Ecto neural progenitor cell (in vitro differentiated cells): ENCODE data around the gene TPX2.
"Not testable (repeated sequence)": the region's sequence is repeated elsewhere in the genome, so short reads cannot be mapped to it uniquely, and the experiment has no call there.

ENCODE experiments used
- DNase-seq: peaks from one replicate; pipeline ENCODE4 v3.0.0-alpha.2; 2018; ENCODE audit warnings: low spot score

Gene TPX2

DNA sequence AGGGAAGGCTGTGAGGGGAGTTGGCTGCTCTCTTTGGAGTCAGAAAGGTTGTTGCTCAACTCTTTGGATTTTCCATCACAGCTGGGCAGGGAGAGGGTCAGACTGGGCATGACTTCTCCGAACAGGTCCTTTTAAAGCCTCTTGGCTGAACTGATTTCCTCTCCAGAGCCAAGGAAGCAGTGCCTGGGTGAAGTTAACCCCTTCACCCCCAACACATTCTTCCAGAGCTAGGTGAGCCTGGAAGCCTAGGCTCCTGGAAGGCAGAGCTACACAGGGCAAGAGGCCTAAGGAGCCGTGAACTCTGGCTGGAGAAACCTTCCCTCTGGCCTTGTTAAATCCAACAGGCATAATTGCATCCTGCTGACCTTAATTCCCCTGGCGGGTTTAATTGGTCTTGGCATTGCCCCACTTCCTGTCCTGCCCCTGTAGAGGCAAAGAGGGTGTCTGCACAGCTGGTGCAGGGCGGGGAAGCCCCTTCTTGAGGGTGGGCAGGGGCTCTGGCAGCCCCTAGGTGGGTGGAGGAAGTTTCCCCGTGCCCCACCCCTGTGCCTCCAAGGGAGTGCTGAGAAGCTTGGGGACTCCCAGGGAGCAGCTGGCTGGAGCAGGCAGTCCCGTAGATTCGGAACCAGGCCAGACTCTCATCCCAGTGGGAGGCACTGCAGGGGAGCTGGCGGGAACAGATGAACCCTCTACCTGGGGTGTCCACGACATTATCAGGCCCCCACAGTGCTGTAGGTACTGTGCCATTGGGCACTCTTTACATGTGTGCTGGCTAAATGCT is 76.5 kb downstream of the TPX2 start:
- no peak for DNase-seq

DNA sequence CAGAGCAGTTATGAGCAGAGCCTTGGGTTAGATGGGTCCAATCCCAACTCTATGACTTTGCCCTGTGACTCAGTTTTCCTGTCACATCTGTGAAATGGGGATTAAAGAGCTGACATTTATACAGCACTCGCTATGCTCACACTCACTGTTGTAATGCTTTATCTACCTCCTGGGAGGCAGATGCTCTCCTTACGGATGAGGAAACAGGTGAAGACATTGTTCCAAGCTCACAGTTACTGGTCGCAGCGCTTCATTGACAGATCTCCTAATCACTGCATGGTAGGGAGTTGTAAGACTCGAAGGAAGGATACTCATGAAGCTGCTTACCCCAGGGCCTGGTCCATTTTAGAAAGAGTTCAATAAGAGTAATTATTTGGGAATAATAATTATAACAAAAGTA is 77.1 kb downstream of the TPX2 start:
- no peak for DNase-seq

DNA sequence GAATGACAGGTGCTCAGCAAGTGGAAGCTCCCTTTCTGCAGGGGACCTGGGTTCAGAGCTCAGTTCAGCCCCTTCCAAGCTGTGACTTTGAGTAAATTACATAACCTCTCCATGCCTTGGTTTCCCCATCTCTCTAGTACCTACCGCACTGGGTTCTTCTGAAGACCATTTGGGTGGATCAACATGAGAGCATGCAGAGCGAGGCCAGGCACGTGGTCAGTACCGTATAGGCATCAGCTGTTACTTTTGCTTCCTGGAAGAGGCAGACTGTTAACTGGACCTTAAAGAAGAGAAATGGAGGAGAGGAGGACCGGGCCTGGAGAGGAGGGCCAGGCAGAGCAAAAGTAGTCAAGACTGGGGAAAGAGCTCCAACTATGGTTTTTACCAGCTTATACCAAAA is 78.4 kb downstream of the TPX2 start:
- no peak for DNase-seq

DNA sequence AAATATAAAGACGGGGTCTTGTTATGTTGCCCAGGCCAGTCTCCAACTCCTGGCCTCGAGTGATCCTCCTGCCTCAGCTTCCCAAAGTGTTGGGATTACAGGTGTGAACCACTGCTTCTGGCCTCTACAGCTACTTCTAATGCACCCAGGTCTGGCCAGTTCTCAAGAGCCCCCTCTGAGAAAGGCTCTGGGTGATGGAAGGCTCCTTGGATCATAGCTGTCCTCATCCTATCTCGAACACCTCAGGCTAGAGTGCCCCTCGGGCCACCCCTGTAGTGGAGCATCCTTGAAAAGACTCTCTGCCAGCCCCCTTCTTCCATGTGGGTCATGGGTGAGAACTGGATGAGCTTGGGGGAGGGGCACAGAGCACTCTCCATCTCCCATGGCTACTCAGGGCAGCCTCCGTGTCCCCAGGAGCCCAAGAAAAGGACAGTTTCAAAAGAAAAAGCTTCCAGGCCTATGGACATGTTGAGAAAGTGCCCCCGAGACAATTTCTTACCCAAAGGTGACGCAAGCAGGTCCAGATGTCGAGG is 79.4 kb downstream of the TPX2 start:
- DNase-seq, result no peak

DNA sequence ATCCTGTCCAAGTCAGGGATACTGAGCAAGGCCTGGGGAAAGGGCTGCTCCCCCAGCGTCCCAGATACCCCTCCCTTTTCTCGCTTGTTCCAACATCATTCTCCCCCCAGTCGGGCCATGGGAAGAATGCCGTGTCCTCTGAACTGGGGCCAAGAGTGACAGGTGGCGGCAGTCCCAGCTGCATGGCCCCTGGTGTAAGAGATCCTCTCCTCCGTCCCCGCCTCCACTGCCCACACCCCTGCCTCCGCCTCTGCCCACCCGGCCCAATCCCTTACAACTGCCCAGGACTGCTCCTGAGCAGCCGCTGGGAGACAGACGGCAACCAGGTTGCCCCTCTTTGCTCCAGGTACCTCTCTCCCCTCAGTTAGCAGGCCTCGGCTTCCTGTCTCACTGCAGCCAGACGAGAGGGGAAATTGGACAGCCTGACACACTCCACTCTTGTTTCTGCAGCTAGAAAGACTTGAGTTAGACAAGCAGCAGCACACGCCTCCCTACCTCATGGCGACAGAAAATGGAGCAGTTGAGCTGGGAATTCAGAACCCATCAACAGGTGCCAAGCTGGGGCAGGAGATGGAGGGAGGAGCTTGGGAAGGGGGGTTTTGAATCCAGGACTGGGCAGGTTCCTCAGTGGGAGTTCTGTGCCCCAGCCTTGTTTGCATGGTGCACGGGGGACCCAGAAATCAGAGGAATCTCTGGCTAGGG is 80.1 kb downstream of the TPX2 start, which contains the start of gene MYLK2:
Gene MYLK2 (plus strand): TSS at position 274 of the 702 bp plus-strand sequence. CDS start 225 bp downstream, at position 499.
- DNase-seq, result peak; percentile 45

DNA sequence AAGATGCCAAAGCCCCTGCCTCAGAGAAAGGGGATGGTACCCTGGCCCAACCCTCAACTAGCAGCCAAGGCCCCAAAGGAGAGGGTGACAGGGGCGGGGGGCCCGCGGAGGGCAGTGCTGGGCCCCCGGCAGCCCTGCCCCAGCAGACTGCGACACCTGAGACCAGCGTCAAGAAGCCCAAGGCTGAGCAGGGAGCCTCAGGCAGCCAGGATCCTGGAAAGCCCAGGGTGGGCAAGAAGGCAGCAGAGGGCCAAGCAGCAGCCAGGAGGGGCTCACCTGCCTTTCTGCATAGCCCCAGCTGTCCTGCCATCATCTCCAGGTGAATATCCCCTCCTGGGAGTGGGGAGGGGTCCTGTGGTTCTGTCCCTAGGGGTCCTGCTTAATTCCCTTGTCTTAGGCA is 81.1 kb downstream of the TPX2 start:
- peak; percentile 42 for DNase-seq

DNA sequence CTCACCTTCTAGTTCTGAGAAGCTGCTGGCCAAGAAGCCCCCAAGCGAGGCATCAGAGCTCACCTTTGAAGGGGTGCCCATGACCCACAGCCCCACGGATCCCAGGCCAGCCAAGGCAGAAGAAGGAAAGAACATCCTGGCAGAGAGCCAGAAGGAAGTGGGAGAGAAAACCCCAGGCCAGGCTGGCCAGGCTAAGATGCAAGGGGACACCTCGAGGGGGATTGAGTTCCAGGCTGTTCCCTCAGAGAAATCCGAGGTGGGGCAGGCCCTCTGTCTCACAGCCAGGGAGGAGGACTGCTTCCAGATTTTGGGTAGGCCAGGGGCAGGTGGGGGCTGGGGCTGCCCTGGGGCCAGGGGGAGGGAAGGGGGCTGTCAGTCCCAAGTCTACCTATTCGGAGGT is 82.3 kb downstream of the TPX2 start:
- DNase-seq, result no peak

DNA sequence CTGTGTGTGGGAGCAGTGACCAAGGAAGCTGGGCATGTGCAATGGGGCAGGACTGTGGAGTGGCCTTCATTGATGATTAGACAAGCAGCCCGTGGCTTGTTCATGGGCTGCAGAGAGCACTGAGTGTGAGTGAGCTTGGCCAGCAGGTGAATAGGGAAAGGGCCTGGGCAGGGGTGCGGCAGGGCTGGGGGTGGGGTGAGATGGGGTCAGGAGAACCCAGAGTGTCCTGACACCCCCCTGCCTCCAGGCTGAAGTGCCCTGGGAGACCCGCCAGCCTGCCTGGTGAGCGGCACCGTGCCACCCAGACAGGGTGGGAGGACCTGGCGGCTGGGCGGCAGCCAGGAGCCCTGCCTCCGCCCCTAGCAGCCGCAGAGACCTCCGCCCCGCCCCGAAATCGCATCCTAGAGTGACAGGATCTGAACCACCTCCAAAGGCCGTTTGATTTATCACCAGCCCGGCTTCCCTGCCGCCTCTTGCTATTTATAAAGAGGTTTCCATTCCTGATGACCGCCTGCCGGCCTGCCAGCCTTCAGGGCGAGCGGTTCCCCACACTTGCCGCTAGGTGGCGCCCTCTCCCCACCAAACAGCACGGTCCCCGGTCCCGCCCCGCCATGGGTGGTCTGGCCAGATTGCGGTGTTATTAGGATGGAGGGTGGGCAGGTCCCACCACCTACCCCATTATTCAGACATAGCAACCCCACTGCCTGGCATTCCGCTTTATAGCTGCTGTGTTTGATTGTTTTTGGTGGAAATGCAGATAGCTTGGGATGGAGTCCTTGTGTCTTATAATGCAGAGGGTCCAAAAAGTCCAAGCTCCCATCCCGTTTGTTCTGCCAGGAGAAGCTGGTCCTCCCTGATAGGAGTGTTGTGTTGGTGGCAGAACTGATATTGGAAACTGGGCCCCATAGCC is 83.6 kb downstream of the TPX2 start:
- peak; percentile 94 for DNase-seq

DNA sequence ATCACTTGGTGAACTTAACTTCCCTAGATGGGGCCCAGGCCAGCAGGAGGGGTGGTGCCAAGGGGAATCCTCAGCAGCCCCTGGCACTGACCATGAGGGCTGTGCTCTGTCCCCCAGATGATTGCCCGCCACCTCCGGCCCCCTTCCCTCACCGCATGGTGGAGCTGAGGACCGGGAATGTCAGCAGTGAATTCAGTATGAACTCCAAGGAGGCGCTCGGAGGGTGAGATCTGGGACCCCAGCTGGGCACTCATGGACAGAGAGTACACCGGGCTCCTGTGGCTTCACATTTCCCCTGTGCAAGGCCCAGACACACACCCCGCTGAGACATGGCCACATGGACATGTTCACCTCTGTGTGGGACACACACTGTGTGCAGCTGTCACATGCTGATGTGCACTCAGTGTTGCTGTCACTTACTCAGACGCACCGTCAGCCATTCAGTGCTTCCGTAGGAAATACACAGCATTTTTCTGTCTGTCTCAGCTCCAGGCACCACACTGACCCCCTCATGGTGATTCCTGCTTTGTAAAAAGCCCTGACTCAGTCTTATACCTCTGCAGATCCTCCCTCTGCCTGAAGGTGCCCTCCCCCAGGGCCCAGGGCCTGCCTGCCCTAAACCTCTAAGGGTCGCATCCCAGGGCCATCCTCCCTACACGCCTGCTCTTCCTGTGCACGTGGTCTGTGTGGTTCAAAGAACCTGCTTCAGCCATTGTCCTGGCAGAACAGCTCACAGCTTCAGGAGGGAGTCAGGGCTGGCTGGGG is 84.5 kb downstream of the TPX2 start:
- DNase-seq, result no peak

DNA sequence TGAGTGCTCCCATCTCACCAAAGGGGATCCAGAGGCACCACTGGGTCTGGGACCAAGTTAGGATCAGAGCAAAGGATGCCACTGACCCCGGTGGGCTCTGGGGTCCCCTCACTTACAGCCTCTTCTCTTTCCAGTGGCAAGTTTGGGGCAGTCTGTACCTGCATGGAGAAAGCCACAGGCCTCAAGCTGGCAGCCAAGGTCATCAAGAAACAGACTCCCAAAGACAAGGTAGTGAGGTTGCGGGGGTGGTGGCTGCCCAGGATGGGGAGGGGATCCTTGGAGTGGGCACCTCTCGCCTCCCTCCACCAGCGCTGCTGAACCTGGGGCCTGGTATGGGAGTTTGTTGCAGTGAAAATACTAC is 85.0 kb downstream of the TPX2 start:
- no peak for DNase-seq

DNA sequence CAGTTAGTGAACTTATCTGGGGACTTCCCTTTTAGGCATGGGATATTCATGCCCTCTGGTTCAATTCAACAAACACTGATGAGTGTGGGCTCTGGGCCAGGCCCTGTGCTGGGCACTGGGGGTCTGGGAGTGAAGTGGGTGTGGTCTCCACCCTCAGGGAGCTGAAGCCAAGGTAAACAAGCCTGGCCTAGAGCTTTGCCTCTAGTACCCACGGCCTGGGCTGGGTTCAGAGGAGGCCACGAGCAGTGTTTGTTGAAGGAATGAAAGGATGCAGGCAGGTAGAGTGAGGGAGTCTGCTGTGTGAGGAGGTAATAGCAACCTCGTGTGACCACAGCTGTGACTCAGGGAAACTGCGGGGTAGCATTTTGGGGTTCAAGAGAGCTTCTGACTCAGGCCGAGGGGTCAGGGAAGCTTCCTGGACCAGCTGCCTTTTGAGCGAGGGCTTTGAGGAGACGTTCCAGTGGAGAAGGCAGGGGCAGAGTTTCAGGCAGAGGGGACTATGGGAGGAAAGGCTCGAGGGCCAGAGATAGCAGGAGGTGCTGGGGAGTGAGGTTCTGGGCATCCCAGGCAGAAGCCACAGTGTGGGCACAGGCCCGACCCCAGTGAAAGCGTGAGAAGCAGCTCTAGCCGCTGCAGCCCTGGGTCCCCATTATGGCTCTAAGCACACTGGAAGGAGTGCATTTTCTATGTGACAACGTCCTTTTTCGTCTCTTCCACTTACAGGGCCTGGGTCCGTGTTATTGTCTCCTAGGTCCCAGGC is 85.6 kb downstream of the TPX2 start:
- no peak for DNase-seq

DNA sequence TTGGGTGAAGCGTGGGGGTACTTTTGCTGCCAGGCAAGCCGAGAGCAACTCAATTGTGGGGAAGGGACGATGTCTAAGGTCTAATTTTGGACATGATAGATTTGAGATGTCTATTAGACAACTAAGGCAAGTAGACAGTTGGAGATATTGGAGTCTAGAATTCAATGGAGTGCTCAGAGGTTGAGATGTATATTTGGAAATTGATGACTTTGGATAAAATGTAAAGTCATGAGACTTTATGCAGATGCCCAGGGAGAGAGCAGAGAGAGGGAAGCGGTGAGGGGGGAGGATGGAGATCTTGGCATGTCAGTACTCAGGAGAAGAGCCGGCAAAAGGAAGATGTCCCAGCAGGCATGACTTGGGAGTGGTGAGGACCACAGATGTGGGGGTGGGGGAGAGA is 87.0 kb downstream of the TPX2 start:
- no peak for DNase-seq

DNA sequence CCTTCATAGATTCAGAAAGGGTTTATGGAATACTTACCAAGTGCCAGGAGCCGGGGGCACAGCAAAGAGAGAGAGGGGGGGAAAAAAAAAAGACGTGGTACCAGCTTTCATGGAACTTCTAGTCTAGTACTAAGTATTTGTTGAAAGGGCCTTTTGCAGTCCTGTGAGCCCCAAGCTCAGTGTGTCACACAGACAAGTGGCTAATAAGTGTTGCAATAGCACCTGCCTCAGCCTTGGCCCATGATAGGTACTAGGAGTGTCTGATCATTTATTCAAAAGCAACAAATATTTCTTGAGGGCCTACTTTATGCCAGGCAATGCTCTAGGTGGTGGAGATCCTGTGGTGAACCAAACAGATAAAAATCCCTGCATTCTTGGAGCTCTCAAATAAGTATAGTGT is 88.0 kb downstream of the TPX2 start:
- no peak for DNase-seq

DNA sequence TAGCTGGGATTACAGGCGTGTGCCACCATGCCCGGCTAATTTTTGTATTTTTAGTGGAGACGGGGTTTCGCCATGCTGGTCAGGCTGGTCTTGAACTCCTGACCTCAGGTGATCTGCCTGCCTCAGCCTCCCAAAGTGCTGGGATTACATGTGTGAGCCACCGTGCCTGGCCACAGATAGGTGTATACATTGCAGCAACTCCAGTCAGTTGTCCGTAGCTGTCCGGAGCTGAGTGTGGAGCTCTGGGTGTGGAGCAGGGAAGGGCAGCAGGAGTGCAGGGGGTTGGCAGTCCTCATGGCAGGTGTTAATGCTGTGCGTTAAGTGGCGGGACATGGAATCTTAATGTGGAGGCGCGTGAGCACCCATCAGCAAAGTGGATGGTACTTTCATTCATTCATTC is 88.9 kb downstream of the TPX2 start:
- DNase-seq, result not testable (repeated sequence)

DNA sequence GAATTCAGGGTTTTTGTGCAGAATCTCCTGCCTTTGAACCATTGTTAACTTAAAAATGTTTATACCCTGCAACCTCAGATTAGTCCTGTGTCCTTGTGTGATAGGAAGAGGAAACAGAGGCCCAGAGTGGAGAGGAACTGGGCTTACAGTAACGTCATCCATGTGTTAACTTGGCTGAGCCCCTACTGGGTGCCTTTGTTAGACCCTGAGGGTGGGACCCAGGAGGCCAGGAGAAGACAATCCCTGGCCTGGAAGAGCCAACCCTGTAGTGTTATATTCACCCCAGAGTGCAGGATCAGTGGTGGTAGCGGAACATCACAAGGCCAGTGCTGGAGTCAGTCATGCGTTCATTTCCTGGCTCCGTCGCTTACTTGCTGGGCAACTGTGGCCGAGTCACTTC is 90.6 kb downstream of the TPX2 start:
- DNase-seq, result no peak

DNA sequence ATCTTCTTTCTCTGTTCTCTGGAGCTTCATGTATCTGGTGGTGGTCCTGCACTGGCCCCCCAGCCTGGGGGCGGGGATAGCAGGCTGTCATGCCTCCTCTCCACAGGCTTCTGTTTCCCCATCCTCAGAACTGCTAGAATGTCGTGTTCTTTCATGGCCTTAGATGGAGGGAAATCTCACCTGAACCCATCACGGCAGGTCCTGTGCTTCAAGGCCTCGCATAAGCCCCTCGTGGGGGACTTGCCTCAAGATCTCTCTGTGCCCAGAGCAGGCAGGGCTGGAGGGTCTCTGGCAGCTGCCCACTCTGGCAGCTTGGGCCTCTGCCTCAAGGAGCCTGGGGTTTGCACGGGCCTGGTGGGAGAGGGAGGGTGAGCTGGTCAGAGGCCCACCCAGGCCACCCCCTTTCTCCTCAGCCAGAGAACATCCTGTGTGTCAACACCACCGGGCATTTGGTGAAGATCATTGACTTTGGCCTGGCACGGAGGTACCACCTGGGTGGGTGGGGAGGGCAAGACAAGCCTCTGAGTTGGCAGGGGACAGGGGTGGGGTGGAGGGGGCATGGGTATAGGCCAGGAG is 91.4 kb downstream of the TPX2 start:
- no peak for DNase-seq

DNA sequence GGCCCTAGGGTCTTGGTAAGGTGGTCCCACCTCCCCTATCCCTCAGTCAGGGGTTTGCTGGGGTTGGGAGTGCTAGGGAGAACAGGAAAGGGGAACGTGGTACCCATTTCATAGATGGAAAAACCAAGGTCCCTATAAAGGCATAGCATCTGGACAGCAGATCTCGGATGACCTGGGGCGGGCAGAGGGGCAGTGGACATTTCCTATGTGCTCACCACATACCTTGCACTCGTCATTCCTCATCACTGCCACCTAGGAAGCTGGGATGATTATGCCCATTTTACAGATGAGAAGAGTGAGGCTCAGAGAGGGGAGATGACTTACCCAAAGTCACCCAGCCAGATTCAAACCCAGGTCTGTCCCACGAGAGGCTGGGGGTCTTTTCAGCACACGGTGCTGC is 92.1 kb downstream of the TPX2 start:
- no peak for DNase-seq

DNA sequence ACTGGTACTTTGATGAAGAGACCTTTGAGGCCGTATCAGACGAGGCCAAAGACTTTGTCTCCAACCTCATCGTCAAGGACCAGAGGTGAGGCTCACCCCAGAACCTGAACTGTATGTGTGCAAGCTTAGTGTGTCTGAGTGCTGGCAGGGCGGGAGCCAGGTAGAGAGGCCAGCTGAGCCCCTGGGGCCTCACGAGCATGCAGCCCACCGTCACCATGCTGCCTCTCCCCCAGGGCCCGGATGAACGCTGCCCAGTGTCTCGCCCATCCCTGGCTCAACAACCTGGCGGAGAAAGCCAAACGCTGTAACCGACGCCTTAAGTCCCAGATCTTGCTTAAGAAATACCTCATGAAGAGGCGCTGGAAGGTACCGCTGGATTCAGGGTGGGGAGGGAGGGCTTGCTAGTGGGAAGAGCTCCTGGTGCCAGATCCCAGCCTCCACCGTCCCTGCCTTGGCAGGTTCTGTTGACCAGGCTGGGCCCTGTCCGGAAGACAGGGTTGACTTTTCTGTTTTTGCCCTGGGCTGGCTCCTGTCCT is 92.7 kb downstream of the TPX2 start:
- no peak for DNase-seq

DNA sequence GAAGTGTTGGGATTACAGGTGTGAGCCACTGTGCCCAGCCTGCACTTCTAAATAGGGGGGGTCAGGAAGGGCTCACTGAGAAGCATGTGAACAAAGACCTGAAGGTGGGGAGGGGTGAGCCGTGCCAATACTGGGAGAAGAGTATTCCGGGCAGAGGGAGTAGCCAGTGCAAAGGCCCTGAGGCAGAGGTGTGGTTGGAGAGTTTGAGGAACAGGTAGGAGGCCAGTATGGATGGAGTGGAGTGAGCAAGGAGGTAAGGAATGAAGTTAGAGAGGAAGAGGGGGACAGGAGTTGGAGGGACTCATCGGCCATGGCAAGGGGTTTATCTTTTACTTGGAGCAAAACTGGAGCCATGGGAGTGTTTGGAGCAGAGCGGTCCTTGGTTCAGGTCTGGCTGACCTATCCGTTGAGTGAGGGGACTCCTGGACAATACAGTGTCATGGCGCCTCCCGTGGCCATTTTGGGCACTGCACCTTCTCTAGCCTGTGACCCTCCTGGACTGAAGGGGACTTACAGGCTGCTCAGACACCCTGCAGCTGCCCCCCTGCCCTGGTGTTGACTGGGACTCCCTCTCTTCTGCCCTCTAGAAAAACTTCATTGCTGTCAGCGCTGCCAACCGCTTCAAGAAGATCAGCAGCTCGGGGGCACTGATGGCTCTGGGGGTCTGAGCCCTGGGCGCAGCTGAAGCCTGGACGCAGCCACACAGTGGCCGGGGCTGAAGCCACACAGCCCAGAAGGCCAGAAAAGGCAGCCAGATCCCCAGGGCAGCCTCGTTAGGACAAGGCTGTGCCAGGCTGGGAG is 94.2 kb downstream of the TPX2 start:
- peak; percentile 91 for DNase-seq
